DLD1 (cell line): Measurements from ENCODE around the gene SH2D3C.

Experiments used
- in situ Hi-C: cut with HindIII; loops from 2 replicates; pipeline ENCODE4 v1.10.0; 2017; ENCODE audit warnings: low sequenced_read_pairs

SH2D3C gene

DNA sequence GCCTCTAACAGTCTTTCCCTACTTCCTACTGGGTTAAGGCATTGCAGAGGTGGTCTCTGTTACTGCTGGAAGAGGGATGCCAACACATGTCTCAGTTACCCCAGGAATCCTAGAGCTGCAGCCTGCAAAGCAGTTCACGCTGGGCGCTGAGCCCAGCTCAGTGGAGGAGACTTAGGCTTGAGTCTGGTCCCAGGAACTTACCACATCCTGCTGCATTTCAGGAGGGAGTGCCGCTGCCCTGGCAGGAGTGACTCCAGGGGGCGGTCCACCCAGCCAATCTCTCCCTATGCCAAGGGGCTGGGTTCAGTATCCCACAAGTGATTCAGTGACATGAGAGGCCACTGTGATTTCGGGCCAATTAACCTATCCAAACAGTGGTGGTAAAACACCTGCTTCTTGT, 55.0 kb downstream of the SH2D3C start:
- in situ Hi-C loops, result no loop called here

- in situ Hi-C loops, result no loop called here
Observed at GRCh38 chr9:127723013-127723412, 55.5 kb downstream of the SH2D3C start.

GRCh38 chr9:127722055-127722745, 56.3 kb downstream of the SH2D3C start:
- in situ Hi-C loops, result no loop called here

DNA sequence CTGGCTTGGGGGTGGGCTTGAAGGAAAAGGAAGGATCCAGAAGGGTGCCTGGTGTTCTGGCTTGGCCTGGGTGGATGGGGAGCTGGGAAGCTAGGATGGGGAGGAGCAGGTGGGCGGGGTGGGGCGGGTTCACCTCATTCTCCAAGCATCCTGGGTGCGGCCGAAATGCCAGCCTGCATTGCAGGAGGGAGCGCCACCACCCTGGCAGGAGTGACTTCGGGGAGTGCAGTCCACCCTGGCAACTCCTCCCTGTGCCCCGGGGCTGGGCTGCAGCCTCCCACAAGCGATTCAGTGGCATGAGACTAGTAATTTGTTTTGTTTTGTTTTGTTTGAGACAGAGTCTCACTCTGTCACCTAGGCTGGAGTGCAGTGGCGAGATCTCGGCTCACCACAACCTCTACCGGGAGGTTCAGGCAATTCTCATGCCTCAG, 57.1 kb downstream of the SH2D3C start:
- in situ Hi-C loops, result no loop called here

DNA sequence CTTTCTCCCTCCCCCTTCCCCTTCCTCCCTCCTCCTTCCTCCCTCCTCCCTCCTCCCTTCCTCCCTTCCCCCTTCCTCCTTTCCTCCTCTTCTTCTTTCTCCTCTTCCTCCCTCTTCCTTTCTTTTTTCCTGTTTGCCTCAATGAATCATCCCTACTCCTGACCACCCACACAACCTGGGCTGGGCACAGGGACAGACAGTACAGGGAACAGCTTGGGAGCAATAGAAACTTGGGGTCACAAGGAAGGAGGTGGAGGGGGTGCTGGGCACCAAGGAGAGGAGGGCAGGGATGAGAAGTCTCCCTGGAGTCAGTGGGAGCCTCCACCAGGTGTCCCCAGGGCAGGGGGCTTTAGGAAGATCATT, 57.6 kb downstream of the SH2D3C start:
- in situ Hi-C loops, result no loop called here

DNA sequence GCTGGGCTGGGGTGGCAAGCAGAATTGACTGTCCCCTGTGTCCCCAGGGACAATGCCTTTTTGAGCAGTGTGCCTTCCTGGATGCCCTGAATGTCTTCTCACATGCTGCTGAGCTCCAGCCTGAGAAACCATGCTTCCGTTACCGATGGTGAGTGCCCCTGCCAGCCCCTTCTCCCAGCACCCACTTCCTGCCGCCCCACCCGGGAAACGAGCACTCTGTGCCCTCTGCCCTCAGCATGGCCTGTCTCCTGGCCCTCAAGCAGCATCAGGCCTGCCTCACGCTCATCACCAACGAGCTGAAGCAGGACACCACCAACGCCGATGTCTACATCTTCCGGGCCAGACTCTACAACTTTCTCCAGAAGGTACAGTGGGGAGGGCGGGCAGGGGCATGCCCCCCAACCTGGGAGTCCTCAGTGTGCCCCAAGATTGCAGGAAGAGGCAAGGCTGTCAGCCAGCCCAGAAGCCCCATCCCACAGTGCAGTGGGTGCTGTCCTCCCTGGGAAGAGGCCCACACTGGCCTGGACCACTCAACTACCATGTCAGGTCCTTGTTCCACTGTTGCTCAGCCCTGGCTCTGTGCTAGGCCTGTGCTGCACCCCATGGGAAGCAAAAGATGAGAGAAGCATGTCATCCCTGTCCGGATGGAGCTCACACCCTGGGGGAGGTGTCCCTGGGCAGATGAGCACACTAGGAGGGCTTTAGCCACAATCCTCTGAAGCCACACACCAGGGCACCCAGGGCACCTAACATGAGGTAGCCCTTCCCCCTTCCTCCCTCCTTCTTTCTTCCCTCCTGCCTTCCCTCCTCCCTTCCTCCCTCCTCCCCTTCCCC, 58.2 kb downstream of the SH2D3C start:
- in situ Hi-C loops, result no loop called here

DNA sequence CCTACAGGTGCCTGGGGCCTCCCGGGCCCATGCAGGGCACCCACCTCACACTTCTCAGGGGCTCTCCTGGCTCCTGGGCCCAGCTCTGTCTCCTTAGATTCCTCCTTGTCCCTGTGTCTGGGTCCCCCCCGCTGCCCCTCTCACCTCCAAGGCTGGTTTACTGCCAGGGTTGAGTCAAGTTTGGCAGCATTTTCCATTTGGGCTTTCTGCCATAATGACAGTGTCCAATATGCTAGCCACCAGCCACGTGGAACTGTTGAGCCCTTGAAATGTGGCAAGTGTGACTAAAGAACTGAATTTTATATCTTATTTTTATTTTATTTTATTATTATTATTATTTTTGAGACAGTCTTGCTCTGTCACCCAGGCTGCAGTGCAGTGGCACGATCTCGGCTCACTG, 60.7 kb downstream of the SH2D3C start:
- in situ Hi-C loops, result no loop called here

- in situ Hi-C loops, result no loop called here
Observed at GRCh38 chr9:127716412-127716811, 62.1 kb downstream of the SH2D3C start.

DNA sequence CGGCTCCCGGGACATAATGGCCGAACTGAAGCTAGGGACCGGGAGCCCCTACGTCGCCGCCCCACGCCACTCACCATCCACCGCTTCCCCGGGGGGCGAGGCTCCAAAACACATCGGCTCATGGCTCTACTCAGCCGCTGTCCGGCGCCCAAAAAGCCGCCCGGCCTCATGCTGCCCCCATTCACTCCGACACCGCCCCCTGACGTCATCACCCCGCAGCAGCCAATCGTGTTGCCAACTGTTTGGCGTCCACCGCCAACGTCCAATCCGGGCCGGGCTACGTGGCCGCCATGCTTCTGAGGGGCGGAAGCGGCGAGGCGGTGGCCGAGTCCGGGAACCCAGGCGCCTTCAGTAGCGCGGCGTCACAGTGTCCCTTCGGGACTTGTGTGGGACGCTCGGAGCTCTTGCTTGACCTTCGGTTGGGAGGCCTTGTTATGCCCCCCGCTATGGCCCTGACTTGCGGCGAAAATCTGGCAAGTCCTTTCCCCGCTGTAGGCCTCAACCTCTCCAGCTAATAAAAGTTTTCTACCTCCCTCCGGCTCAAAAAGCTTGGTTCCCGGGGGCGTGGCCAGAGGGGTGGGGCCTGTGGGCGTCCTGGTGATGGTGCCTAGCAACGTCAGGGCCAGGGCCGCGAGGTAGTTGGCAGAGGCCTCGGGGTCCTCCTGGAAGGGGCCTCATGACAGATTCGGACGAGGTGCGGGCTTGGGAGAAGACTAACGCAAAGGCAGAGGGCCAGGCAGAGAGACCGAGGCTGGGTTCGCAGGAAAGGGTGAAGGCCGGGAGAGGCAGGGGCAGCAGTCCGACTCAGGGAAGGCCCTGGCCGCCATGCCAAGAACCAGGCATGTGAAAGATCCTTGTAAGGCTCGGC, 62.8 kb downstream of the SH2D3C start, which contains the start of the genes PTRH1 and TTC16:
PTRH1 (minus strand) TSS at position 194 of the 868 bp plus-strand sequence; CDS start at position 170, 24 bp downstream.
TTC16 (plus strand) TSS at position 610 of the 868 bp plus-strand sequence; CDS start at position 677, 67 bp downstream.
- in situ Hi-C loops, result no loop called here

- in situ Hi-C loops, result no loop called here
Observed at GRCh38 chr9:127714951-127715469, 63.5 kb downstream of the SH2D3C start.

DNA sequence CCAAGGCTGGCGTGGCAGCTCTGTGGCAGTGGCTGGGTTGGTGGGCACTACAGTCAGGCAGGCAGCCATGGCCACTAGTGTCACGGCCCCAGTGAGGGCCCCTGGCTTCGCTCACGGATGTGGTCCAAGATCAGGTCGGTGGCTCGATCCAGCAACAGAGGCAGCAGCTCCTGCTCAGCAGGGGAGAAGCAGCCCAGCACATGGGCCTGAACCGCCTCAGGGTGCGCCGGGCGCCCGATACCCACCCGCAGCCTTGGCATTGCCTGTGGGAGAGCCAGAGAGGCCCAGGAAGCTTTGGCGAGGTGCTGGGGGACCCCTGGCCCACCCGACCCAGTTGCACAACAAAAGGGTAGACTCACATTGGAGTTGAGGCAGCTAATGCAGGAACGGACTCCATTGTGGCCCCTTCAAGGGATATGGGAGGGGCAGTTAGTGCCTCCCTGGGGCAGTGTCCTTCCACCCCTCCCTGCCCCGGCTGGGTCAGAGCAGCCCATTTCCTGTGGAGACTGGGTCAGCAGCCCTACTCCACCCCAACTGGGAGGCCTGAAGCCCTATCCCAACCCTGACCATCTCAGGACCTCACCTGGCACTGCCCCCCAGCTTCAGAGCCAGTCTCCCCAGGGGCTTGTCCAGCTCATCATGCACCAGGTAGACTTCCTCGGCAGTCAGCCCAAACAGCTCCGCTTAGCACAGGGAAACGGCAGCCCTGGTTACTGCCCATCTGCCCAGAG, 64.3 kb downstream of the SH2D3C start:
- in situ Hi-C loops, result no loop called here

- in situ Hi-C loops, result no loop called here
Observed at GRCh38 chr9:127712867-127713266, 65.6 kb downstream of the SH2D3C start.

DNA sequence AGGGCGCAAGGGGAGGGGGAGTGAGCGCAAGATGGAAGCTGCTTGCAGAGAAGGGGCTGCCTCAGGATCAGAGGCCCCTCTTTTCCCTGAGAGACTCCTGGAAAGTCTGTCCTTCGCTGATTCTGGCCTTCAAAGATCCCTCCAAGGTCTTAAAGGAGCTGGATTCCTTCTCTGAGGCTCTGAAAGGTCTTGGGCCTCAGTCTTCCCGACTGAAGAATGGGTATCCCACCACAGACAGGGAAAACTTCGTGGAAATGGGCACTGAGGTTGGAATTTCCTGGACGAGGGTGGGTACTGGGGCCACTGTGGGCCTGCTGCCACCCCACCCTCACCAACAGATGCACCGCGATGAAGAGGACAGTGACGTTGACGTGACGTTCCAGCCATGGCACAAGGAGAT, 66.1 kb downstream of the SH2D3C start:
- in situ Hi-C loops, result no loop called here

- in situ Hi-C loops, result no loop called here
Observed at GRCh38 chr9:127711831-127712274, 66.6 kb downstream of the SH2D3C start.

DNA sequence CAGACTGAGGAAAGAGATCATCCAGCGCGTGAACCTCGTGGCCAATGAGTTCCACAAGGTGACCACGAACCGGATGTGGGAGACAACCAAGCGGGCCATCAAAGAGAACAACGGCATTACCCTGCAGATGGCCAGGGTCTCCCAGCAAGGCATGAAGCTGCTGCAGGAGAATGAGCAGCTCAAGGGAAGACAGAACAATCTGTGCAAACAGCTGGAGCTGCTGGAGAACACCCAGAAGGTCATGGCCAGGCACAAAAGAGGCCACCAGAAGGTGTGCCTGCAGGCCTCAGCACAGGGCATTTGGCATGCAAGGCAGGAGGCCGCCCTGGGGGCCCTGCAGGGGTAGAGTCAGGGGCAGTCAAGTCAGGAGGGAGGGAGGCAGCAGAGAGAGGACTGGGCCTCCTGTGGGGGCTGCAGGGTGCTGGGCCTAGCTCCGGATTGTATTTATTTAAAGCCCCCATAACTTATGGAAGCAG, 67.2 kb downstream of the SH2D3C start:
- in situ Hi-C loops, result no loop called here

GRCh38 chr9:127710204-127710783, 68.2 kb downstream of the SH2D3C start:
- in situ Hi-C loops, result no loop called here

GRCh38 chr9:127708952-127709587, 69.4 kb downstream of the SH2D3C start:
- in situ Hi-C loops, result no loop called here

DNA sequence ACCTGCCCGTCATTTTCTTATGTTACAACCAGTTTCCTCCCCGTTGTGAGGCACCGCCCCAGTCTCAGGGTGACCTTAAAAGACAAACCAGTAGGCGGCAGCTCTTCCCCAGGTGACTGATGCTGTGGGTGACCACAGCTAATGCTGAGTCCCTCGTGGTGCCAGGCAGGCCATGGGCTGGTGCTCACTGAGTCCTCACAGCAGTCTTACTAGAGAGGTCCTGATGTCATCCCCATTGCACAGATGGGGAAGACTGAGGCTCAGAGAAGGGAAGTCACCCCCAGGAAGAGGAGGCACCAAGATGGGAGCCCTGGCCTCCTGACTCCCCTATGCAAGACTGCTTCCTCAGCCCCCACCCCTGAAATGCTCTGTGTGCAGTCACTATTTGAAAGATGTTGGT, 70.7 kb downstream of the SH2D3C start:
- in situ Hi-C loops, result no loop called here

DNA sequence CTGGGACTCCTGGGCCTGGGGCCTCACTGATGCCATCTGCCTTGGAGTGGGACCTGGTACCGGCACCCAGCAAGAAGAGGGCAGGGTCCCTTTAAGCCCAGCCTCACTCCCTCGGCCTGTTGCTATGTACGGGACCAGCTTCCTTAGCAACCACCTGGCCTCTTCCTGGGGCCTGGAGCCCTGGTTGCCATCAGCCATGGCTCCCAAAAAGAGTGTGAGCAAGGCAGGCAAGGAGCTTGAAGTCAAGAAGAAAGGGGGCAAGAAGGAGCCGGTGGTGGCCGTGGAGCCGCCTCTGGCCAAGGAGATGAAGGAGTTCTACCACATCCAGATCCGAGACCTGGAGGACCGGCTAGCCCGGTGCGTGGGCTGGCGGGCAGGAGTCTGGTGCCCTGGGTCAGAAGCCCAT, 71.6 kb downstream of the SH2D3C start, which contains the start of gene CFAP157:
CFAP157 (plus strand) TSS at position 153 of the 406 bp plus-strand sequence; CDS start at position 197, 44 bp downstream.
- in situ Hi-C loops, result no loop called here
